Duodenal mucosa (tissue), 2 donors: ENCODE measurements around the gene DKK3.

ENCODE experiments used
- H3K27ac ChIP-seq: one replicate; pipeline ENCODE4 v1.7.0; 2013; ENCODE audit warnings: low read depth, low read length
- H3K27me3 ChIP-seq, 2 donors: one replicate each; pipeline ENCODE4 v1.7.0; 2013; ENCODE audit warnings: low read length in 2 of 2, control low read depth in 1 of 2; ENCODE audit not compliant: insufficient read depth in 2 of 2, control insufficient read depth in 1 of 2
- H3K36me3 ChIP-seq, 2 donors: one replicate each; pipeline ENCODE4 v1.7.0; 2013; ENCODE audit warnings: low read length in 2 of 2, control low read depth in 1 of 2; ENCODE audit not compliant: insufficient read depth in 2 of 2, control insufficient read depth in 1 of 2
- H3K4me1 ChIP-seq, 2 donors: one replicate each; pipeline ENCODE4 v1.7.0; 2013; ENCODE audit warnings: low read length in 2 of 2, control low read depth in 1 of 2; ENCODE audit not compliant: insufficient read depth in 2 of 2, control insufficient read depth in 1 of 2
- H3K4me3 ChIP-seq, 2 donors: one replicate each; pipeline ENCODE4 v1.7.0; 2013; ENCODE audit warnings: low read length in 2 of 2, low read depth in 1 of 2
- H3K9ac ChIP-seq, 2 donors: one replicate each; pipeline ENCODE4 v1.7.0; 2013; ENCODE audit warnings: low read length in 2 of 2, low read depth in 1 of 2
- H3K9me3 ChIP-seq, 2 donors: one replicate each; pipeline ENCODE4 v1.7.0; 2013; ENCODE audit warnings: low read length in 2 of 2, control low read depth in 1 of 2; ENCODE audit not compliant: control insufficient read depth in 1 of 2

DKK3 gene

GRCh38 chr11:11983427-11983826 is 25.0 kb downstream of the DKK3 start:
- H3K36me3 ChIP-seq, result no peaks in the 10 kb centered on the region

GRCh38 chr11:11982975-11983374 is 25.5 kb downstream of the DKK3 start:
- Histone ChIP-seq H3K27me3 (no peaks in the 10 kb centered on the region), H3K4me3 (no peak overlapping the region), H3K9me3 (peaks cover 0 to 2% of the 10 kb centered on the region in 2 donors), H3K27ac (no peak overlapping the region), H3K4me1 (peaks cover 15 to 23% of the 10 kb centered on the region in 2 donors), H3K9ac (no peak overlapping the region), H3K36me3 (no peaks in the 10 kb centered on the region)

More at GRCh38 chr11:11983427-11983826, 25.0 kb downstream of the DKK3 start:
- Histone ChIP-seq H3K4me3 (no peak overlapping the region), H3K27ac (no peak overlapping the region), H3K9ac (no peak overlapping the region), H3K4me1 (peaks cover 15 to 23% of the 10 kb centered on the region in 2 donors), H3K9me3 (peaks cover 0 to 2% of the 10 kb centered on the region in 2 donors), H3K27me3 (no peaks in the 10 kb centered on the region)

DNA sequence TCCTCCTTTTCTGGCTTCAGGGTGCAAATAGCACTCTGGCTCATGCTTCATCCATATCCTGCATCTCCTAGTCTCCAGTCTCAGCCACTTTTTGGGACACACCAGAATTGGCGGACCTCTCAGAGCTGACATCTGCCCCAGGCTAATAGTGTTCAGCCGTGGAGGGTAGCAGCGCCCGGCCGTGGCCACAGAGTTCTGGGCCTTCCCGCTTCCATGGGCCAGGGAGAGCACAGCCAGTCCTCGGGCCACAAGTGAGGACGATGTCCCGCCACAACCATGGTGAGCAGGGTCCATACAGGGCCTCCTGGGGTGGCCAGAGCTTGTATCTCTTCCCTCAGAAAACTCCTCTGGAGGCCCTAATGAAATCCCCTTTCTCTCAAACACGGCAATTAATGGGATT is 26.0 kb downstream of the DKK3 start:
- Histone ChIP-seq H3K27me3 (no peaks in the 10 kb centered on the region), H3K4me1 (peaks cover 16 to 26% of the 10 kb centered on the region in 2 donors), H3K9ac (no peak overlapping the region), H3K27ac (no peak overlapping the region), H3K4me3 (no peak overlapping the region), H3K9me3 (peaks cover 0 to 2% of the 10 kb centered on the region in 2 donors), H3K36me3 (no peaks in the 10 kb centered on the region)

GRCh38 chr11:11981840-11982239 is 26.6 kb downstream of the DKK3 start:
- H3K36me3 ChIP-seq, result no peaks in the 10 kb centered on the region
- H3K4me3 ChIP-seq, result no peak overlapping the region
- H3K4me1 ChIP-seq, result peaks cover 22 to 33% of the 10 kb centered on the region in 2 donors
- no peak overlapping the region for H3K27ac ChIP-seq
- H3K27me3 ChIP-seq, result no peaks in the 10 kb centered on the region
- peaks cover 0 to 2% of the 10 kb centered on the region in 2 donors for H3K9me3 ChIP-seq
- H3K9ac ChIP-seq, result no peak overlapping the region

DNA sequence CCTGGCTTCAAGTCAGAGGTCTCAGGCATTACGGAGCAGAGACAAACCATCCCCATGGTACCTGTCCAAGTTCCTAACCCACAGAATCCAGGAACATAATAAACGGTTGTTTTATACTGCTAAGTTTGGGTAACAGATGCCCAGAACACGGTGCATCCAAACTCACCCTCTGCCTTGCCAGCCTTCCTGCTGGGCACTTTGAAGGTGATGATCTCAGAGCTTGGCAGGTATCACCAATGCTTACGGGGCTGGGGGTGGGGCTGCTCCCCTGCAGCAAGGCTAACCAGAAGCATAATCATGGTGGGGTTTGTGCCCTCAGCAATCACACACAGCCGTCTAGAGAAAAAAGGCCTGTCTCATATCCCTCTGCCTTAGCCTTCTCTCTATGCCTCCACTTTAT is 27.1 kb downstream of the DKK3 start:
- peaks cover 27 to 37% of the 10 kb centered on the region in 2 donors for H3K4me1 ChIP-seq
- no peak overlapping the region for H3K9ac ChIP-seq
- H3K27ac ChIP-seq, result no peak overlapping the region
- H3K9me3 ChIP-seq, result peaks cover 0 to 2% of the 10 kb centered on the region in 2 donors
- no peaks in the 10 kb centered on the region for H3K36me3 ChIP-seq
- no peak overlapping the region for H3K4me3 ChIP-seq
- H3K27me3 ChIP-seq, result no peaks in the 10 kb centered on the region

- Histone ChIP-seq H3K27me3 (no peaks in the 10 kb centered on the region), H3K4me1 (peaks cover 31 to 41% of the 10 kb centered on the region in 2 donors), H3K4me3 (no peak overlapping the region), H3K36me3 (no peaks in the 10 kb centered on the region), H3K27ac (no peak overlapping the region), H3K9ac (no peak overlapping the region), H3K9me3 (peaks cover 0 to 2% of the 10 kb centered on the region in 2 donors)
These were observed 27.6 kb downstream of the DKK3 start for GRCh38 chr11:11980841-11981308.

DNA sequence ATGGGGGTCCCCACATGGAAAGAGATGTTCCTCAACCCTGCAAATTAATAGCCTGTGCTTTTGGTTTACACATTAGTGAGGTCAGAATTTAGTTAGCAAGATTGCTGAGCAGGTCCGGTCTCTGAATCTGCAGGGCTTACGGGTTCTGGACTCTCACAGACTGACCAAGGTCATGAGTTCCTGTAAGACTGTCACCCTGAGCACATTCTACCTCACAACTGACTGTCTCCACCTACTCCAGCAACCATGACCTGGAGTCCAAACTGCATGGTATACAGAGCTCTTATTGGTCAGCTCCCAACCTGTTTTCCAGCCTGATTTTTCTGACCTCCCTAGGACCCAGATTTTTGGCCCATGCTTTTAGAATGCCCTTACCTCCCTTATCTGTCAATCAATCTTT is 28.2 kb downstream of the DKK3 start:
- peaks cover 33 to 48% of the 10 kb centered on the region in 2 donors for H3K4me1 ChIP-seq

GRCh38 chr11:11979488-11980117 is 28.8 kb downstream of the DKK3 start:
- H3K27ac ChIP-seq, result peak overlapping the region; percentile 35
- no peak overlapping the region for H3K4me3 ChIP-seq
- peaks cover 0 to 2% of the 10 kb centered on the region in 2 donors for H3K9me3 ChIP-seq
- H3K27me3 ChIP-seq, result no peaks in the 10 kb centered on the region
- H3K36me3 ChIP-seq, result no peaks in the 10 kb centered on the region
- peaks cover 37 to 52% of the 10 kb centered on the region in 2 donors for H3K4me1 ChIP-seq
- H3K9ac ChIP-seq, result no peak overlapping the region

More for the DNA sequence above, 28.2 kb downstream of the DKK3 start:
- Histone ChIP-seq H3K36me3 (no peaks in the 10 kb centered on the region), H3K9me3 (peaks cover 0 to 2% of the 10 kb centered on the region in 2 donors), H3K9ac (no peak overlapping the region), H3K4me3 (no peak overlapping the region), H3K27ac (no peak overlapping the region), H3K27me3 (no peaks in the 10 kb centered on the region)

DNA sequence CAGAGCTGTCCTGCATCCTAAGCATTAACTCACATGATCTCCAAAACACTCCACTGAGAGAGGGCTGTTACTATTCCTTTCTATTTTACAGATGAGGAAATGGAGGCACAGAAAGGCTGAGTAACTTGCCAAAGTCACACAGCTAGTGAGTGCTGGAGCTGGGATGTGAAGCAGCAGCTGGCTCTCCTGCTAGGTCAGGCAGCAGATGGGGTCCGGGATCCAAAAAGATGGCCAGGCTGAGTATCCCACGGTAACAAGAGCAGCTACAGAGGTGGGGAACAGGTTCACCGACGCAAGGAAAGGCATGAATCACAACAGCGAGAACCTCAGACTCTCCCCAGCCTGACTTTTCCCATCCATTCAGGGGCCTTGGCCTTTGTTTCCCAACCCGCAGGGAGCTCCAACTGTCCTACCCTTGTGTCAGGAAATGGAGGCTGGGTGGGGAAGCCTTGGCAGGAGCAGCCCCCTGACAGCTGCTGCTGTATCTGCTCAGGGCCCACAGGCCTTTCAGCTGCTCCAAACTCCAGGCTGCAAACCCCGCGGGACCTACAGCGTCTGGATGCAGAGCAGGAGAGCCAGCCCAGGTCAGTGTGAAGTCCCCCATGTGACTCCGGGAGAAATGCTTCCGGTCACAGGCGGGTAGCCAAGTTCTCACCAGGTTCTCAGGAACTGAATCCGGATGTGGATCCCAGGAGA is 29.5 kb downstream of the DKK3 start:
- H3K4me3 ChIP-seq, result no peak overlapping the region
- peaks cover 0 to 2% of the 10 kb centered on the region in 2 donors for H3K9me3 ChIP-seq
- no peak overlapping the region for H3K9ac ChIP-seq
- H3K36me3 ChIP-seq, result no peaks in the 10 kb centered on the region
- peaks cover 37 to 52% of the 10 kb centered on the region in 2 donors for H3K4me1 ChIP-seq
- H3K27ac ChIP-seq, result no peak overlapping the region
- H3K27me3 ChIP-seq, result no peaks in the 10 kb centered on the region

DNA sequence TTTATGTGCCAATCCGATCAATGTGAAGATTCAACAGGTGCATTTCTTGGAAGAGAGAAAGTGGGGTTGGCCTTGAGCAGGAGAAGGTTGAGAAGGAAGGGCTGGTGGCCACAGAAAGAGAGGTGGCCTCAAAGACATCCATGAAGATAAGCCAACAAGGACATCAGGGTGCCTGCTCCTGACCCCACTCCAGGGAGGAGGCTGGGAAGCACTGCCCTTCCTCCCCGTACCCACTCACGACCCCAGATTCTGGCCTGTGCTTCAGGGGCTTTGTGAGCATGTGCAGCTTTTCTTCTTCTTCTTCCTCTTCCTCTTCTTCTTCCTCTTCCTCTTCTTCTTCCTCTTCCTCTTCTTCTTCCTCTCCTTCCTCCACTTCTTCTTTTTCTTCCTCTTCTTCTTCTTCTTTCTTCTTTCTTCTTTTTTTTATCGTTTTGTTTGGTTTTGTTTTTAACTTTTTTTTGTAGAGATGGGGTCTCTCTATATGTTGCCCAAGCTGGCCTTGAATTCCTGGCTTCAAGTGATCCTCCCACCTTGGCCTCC is 30.3 kb downstream of the DKK3 start:
- H3K9ac ChIP-seq, result no peak overlapping the region
- no peak overlapping the region for H3K27ac ChIP-seq
- H3K36me3 ChIP-seq, result no peaks in the 10 kb centered on the region
- no peak overlapping the region for H3K4me3 ChIP-seq
- H3K4me1 ChIP-seq, result peaks cover 37 to 56% of the 10 kb centered on the region in 2 donors
- no peaks in the 10 kb centered on the region for H3K27me3 ChIP-seq
- peaks cover 0 to 2% of the 10 kb centered on the region in 2 donors for H3K9me3 ChIP-seq
